Kidney glomerular epithelial cell (primary cell): ENCODE measurements around the gene IGFBP4.
A peak's percentile ranks its signal among the peaks of the same experiment; 100 is the strongest.

ENCODE experiments used
- DNase-seq: peaks from one replicate; lab custom pipeline; 2025; lab: John Stamatoyannopoulos, UW

IGFBP4 gene

GRCh38 chr17:40432864-40433528 lies 10.3 kb upstream of the IGFBP4 start:
- no peak for DNase-seq

- DNase-seq, result no peak
These were observed 9.5 kb upstream of the IGFBP4 start for GRCh38 chr17:40433551-40434415.

GRCh38 chr17:40436636-40437035 lies 6.6 kb upstream of the IGFBP4 start:
- no peak for DNase-seq

GRCh38 chr17:40437095-40437732 lies 6.0 kb upstream of the IGFBP4 start:
- DNase-seq, result no peak

GRCh38 chr17:40440166-40440565 lies 3.1 kb upstream of the IGFBP4 start:
- DNase-seq, result no peak

- DNase-seq, result no peak
These were observed 656 bp upstream of the IGFBP4 start for GRCh38 chr17:40442392-40443195.

- DNase-seq, result no peak
These were observed 994 bp downstream of the IGFBP4 start for GRCh38 chr17:40443988-40444899.

- no peak for DNase-seq
These were observed 2.7 kb downstream of the IGFBP4 start for GRCh38 chr17:40445751-40446468.

GRCh38 chr17:40447148-40447644 lies 3.9 kb downstream of the IGFBP4 start:
- no peak for DNase-seq

GRCh38 chr17:40447806-40448205 lies 4.6 kb downstream of the IGFBP4 start:
- no peak for DNase-seq

- DNase-seq, result no peak
These were observed 5.0 kb downstream of the IGFBP4 start for GRCh38 chr17:40448213-40448638.

- DNase-seq, result peak; percentile 33
These were observed 5.5 kb downstream of the IGFBP4 start for GRCh38 chr17:40448639-40449261.

GRCh38 chr17:40450175-40450574 lies 6.9 kb downstream of the IGFBP4 start:
- peak; percentile 26 for DNase-seq

GRCh38 chr17:40451420-40451819 lies 8.2 kb downstream of the IGFBP4 start:
- DNase-seq, result no peak

- DNase-seq, result no peak
These were observed 9.1 kb downstream of the IGFBP4 start for GRCh38 chr17:40452216-40452787.

GRCh38 chr17:40452921-40453378 lies 9.7 kb downstream of the IGFBP4 start:
- DNase-seq, result no peak

- no peak for DNase-seq
These were observed 10.8 kb downstream of the IGFBP4 start for GRCh38 chr17:40453881-40454612.

GRCh38 chr17:40454613-40454995 lies 11.4 kb downstream of the IGFBP4 start:
- DNase-seq, result no peak
